SHP77 treated with DMSO at 0.1 percent for 48 hours (cell line): ENCODE results near the gene CYP2A7.
"Not testable (repeated sequence)": the region's sequence is repeated elsewhere in the genome, so short reads cannot be mapped to it uniquely, and the experiment has no call there.

Source experiments
- DNase-seq: peaks from one replicate; lab custom pipeline; 2025; lab: John Stamatoyannopoulos, UW

CYP2A7 gene

DNA sequence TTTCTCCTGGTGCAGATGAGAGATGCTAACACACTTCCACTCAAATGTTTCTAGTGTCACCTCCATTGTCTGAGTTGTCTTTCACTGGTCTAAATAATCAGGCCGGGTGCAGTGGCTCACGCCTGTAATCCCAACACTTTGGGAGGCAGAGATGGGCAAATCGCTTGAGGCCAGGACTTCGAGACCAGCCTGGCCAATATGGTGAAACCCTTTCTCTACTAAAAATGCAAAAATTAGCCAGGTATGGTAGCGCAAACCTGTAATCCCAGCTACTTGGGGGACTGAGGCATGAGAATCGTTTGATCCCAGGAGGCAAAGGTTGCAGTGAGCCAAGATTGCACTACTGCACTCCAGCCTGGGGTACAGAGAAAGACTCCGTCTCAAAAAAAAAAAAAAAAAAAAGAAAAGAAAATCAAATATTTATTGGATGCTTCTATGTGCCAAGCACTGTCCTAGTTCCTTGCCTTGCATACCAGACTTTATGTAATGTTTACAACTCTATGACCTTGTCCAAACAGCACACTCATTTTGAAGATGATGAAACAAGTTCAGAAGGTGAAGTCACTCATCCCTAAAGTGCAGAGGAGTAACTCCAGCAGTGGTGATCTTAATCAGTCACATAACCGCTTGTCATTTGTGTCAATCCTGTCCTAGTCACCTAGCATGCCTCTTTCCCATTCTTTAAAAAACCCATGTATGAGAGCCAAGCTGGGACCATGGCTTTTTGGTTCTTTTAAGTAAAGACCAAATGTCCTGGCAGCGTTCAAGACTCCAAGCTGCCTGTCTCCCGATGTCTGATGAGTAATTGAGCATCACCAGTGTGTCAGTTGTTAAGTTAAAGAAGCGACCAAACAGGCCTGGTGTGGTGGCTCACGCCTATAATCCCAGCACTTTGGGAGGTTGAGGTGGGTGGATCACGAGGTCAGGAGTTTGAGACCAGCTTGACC is 15.1 kb upstream of the CYP2A7 start:
- DNase-seq: not testable (repeated sequence)

DNA sequence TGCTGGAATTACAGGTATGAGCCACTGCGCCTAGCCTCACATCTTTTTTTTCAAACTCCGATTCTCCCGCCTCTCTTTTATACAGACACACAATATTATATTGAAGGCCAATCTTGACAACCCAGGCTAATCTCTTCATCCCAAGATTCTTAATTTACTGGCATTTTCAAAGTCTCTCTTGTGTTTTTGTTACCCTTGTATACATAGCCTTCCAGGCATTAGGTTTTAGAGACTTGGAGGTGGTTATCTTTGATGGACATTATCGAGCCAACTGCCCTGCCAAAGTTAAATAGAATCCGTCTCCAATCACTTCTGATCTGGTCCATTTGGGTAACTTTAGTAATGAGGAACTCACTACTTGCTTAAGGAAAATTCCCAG is 14.4 kb upstream of the CYP2A7 start:
- DNase-seq: no peak

GRCh38 chr19:40893112-40893511 is 11.1 kb upstream of the CYP2A7 start:
- no peak for DNase-seq

- no peak for DNase-seq
Observed at GRCh38 chr19:40889366-40889765, 7.3 kb upstream of the CYP2A7 start.

GRCh38 chr19:40888191-40888590 is 6.2 kb upstream of the CYP2A7 start:
- DNase-seq: no peak

GRCh38 chr19:40884187-40884931 is 2.3 kb upstream of the CYP2A7 start:
- not testable (repeated sequence) for DNase-seq

- not testable (repeated sequence) for DNase-seq
Observed at GRCh38 chr19:40879349-40879748, 2.7 kb downstream of the CYP2A7 start.

- not testable (repeated sequence) for DNase-seq
Observed at GRCh38 chr19:40875526-40875951, 6.5 kb downstream of the CYP2A7 start.

GRCh38 chr19:40874874-40875273 is 7.2 kb downstream of the CYP2A7 start:
- not testable (repeated sequence) for DNase-seq

GRCh38 chr19:40873873-40874272 is 8.2 kb downstream of the CYP2A7 start:
- not testable (repeated sequence) for DNase-seq

- no peak for DNase-seq
Observed at GRCh38 chr19:40872209-40872608, 9.8 kb downstream of the CYP2A7 start.

GRCh38 chr19:40867701-40868100 is 14.3 kb downstream of the CYP2A7 start:
- DNase-seq: no peak

DNA sequence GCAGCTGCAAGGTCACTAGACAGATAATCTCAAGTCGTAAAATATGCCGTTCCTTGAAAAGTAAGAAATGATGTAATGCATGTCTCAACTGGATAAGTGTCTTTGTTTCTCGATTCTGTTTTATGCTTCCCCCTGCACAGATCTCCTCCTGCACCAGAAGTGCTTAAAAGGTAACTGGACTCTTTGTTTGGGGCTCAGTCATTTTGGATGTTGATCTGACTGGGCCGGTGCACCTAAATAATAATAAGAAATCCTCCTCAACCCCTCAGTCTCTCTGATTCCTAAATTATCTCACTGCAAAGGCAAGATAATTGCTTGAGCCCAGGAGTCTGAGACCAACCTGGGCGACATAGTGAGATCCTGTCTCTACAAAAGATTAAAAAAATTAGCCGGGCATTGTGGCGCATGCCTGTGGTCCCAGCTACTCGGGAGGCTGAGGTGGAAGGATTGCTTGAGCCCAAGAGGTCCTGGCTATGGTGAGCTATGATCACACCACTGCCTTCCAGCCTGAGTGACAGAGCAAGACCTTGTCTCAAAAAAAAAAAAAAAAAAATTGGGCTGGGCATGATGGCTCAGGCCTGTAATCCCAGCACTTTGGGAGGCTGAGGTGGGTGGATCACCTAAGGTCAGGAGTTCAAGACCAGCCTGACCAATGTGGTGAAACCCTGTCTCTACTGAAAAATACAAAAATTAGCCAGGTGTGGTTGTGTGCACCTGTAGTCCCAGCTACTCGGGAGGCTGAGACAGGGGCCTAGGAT is 17.1 kb downstream of the CYP2A7 start:
- DNase-seq: not testable (repeated sequence)

DNA sequence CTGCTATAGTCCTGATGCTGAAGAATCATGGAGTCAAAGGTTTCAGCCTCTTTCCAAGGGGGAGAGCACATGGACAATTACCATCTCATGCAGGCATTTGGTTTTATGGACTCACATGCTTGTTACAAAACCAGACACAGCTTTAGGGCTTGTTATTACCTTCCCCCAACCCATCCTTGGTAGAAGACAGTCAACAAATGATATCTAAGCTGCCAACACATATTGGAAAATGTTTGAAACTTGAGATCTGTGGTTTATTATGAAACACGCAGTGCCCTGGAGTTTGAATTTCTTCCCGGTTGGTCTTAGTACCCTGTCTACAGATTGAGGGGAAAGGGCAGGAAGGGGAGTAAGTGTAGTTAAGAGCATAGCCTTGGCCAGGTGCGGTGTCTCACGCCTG is 19.2 kb downstream of the CYP2A7 start:
- DNase-seq: no peak

DNA sequence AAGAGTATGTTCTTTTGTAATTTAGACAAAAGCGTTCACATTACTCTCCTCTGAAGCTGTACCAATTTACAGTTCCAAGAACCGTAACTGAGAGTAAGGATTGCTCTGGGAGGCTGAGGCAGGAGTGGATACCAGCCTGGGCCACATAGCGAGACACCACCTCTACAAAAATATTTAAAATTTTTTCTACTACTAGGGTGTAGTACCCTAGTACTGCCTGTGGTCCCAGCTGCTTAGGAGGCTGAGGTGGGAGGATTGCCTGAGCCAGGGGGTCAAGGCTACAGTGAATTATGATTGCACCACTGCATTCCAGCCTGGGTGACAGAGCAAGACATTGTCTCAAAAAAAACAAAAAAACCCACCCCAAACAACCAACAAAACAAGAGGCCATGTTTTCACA is 19.7 kb downstream of the CYP2A7 start:
- DNase-seq: no peak

GRCh38 chr19:40858109-40858508 is 23.9 kb downstream of the CYP2A7 start:
- no peak for DNase-seq

- DNase-seq: not testable (repeated sequence)
Observed at GRCh38 chr19:40852467-40853152, 29.4 kb downstream of the CYP2A7 start.

- not testable (repeated sequence) for DNase-seq
Observed at GRCh38 chr19:40850277-40850676, 31.8 kb downstream of the CYP2A7 start, which contains the start of gene CYP2A6. Gene CYP2A6, minus strand, starts transcription at chr19:40850447. Its CDS starts 21 bp downstream, at chr19:40850426.

DNA sequence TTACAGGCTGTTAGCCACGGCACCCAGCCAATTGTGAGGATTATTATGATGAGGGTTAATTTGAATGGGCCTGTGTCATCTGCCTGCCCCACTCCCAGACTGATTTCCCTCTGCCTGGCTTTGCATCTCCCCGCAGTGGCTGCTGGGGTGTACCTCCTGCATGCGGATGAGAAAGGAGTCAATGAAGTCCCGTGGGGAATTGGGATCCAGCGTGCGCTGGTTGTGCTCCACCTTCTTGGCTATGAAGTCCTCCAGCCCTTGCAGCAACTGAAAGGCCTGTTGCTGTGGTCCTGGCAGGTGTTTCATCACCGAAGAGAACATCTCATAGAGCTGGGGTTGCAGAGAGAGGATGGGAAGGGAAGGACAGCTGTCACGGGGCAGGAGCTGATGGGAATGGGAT is 35.3 kb downstream of the CYP2A7 start:
- DNase-seq: not testable (repeated sequence)

- DNase-seq: not testable (repeated sequence)
Observed at GRCh38 chr19:40843653-40844052, 38.4 kb downstream of the CYP2A7 start.

- DNase-seq: not testable (repeated sequence)
Observed at GRCh38 chr19:40842997-40843652, 38.9 kb downstream of the CYP2A7 start.
